Colonic mucosa (tissue), 4 donors: ENCODE measurements around the gene HTRA3. TPM values are rescaled to one million over a fixed set of nuclear protein-coding genes. Genes with fewer than 3 reads are reported as not detected.

Source experiments
- DNase-seq: peaks from one replicate; pipeline ENCODE4 v3.0.0-alpha.2; 2020
- H3K27ac ChIP-seq: fragments of 200-600 bp; one replicate; pipeline ENCODE4 v1.8.0; 2021
- H3K27me3 ChIP-seq: fragments of 200-600 bp; one replicate; pipeline ENCODE4 v1.8.0; 2021
- H3K36me3 ChIP-seq: fragments of 200-600 bp; one replicate; pipeline ENCODE4 v1.8.0; 2021
- H3K4me1 ChIP-seq: fragments of 200-600 bp; one replicate; pipeline ENCODE4 v1.8.0; 2021; ENCODE audit warnings: mild to moderate bottlenecking
- H3K4me3 ChIP-seq: fragments of 200-600 bp; one replicate; pipeline ENCODE4 v1.8.0; 2021
- H3K9ac ChIP-seq, 2 donors: one replicate each; pipeline ENCODE4 v1.7.0; 2013; ENCODE audit warnings: control low read depth in 2 of 2, low read depth in 2 of 2, low read length in 2 of 2
- H3K9me3 ChIP-seq: fragments of 200-600 bp; one replicate; pipeline ENCODE4 v1.8.0; 2021
- CTCF ChIP-seq: fragments of 200-600 bp; IDR thresholded peaks from one replicate; pipeline ENCODE4 v1.8.0; 2022; ENCODE audit warnings: antibody characterized with exemption, mild to moderate bottlenecking
- intact Hi-C: fragments of 100-400 bp; cut with DNase I; formaldehyde crosslinking; loops from one replicate; pipeline ENCODE4 v1.14.1; 2022
- total RNA-seq, 2 donors: library from RNA; stranded (reverse); fragmentation: NEBNext Ultra II Directional in 1 of 2; extraction: Animal tissue kit (Norgen Biotek cat#: 25700) in 1 of 2; gene quantifications; one replicate each; pipeline ENCODE4 v1.2.1, GENCODE V29; 2021
- donor health status: healthy.
- donor health status: DM: no; HTN: no; CAD: no.
- donor health status: DM: no; HTN: no; CAD: no.

The HTRA3 gene
- total RNA-seq, 2 donors from 2014 or later = 1.3 to 5.0 TPM

GRCh38 chr4:8282742-8283141 is 13.2 kb downstream of the HTRA3 start:
- H3K4me3 ChIP-seq = no peak overlapping the region
- H3K9ac ChIP-seq = no peak overlapping the region
- H3K27ac ChIP-seq = no peak overlapping the region
- H3K9me3 ChIP-seq = no peaks in the 10 kb centered on the region
- intact Hi-C loops = no loop called here
- no peaks in the 10 kb centered on the region for H3K36me3 ChIP-seq
- DNase-seq = no peak
- TF ChIP-seq CTCF = no peak
- H3K27me3 ChIP-seq = no peaks in the 10 kb centered on the region
- H3K4me1 ChIP-seq = no peaks in the 10 kb centered on the region

DNA sequence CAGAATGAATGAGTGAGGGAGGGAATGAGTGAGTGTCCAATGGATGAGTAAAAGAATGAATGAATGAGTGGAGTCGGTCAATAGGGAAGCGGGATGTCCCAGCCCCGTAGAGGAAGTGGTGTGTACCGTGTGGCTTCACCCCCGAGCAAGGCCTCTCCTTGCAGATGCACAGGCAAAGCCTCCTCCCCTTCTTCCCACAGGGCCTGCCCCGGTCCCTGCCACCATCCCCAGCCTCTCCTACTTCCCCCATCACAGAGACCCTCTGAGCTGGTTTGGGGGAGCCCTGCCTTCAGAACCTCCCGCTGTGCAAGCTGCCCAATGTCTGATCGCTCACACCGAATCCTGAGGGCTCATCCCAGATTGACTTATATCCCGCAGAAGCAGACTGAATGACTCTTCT is 13.6 kb downstream of the HTRA3 start:
- TF ChIP-seq CTCF = no peak
- Histone ChIP-seq H3K9ac (no peak overlapping the region), H3K4me3 (no peak overlapping the region), H3K4me1 (no peaks in the 10 kb centered on the region), H3K9me3 (no peaks in the 10 kb centered on the region), H3K27me3 (no peaks in the 10 kb centered on the region), H3K36me3 (no peaks in the 10 kb centered on the region), H3K27ac (no peak overlapping the region)
- intact Hi-C loops = no loop called here
- no peak for DNase-seq

DNA sequence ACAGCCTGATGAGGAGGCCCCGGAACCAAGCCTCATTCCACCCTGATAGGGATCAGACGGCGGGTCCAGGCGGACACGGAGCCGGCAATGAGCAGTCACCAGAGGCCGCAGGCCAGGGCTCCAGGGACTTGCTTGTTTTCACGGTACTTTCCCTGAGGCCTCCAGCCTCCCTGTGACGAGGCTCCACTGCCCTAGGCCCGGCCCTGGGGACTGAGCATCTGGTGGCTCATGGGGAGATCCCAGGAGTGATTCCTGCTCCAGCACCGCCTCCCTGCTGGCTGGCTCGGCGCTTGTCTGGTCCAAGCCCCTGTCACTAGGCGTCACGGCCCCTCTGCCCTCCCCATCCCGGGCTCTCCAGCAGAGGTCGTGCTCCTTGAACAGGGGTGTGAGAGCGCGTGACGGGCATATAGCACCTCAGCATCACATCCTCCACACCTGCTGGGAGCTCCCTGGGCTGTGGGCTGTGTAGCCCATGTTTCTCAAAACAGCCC is 14.1 kb downstream of the HTRA3 start:
- Histone ChIP-seq H3K9ac (no peak overlapping the region), H3K36me3 (no peaks in the 10 kb centered on the region), H3K27me3 (no peaks in the 10 kb centered on the region), H3K27ac (no peak overlapping the region), H3K4me1 (no peaks in the 10 kb centered on the region), H3K9me3 (no peaks in the 10 kb centered on the region), H3K4me3 (no peak overlapping the region)
- intact Hi-C loops = no loop called here
- no peak for TF ChIP-seq CTCF
- DNase-seq = no peak

GRCh38 chr4:8284391-8284790 is 14.8 kb downstream of the HTRA3 start:
- Histone ChIP-seq H3K27me3 (no peaks in the 10 kb centered on the region), H3K4me1 (no peaks in the 10 kb centered on the region), H3K27ac (no peak overlapping the region), H3K36me3 (no peaks in the 10 kb centered on the region), H3K9me3 (no peaks in the 10 kb centered on the region), H3K4me3 (no peak overlapping the region), H3K9ac (no peak overlapping the region)
- no peak for TF ChIP-seq CTCF
- intact Hi-C loops = no loop called here
- DNase-seq = no peak

GRCh38 chr4:8285143-8285975 is 15.8 kb downstream of the HTRA3 start:
- H3K27me3 ChIP-seq = no peaks in the 10 kb centered on the region

More at GRCh38 chr4:8285143-8285975, 15.8 kb downstream of the HTRA3 start:
- Histone ChIP-seq H3K9me3 (no peaks in the 10 kb centered on the region), H3K4me1 (no peaks in the 10 kb centered on the region), H3K4me3 (no peak overlapping the region), H3K36me3 (no peaks in the 10 kb centered on the region), H3K27ac (no peak overlapping the region), H3K9ac (no peak overlapping the region)
- DNase-seq = no peak
- intact Hi-C loops = no loop called here
- no peak for TF ChIP-seq CTCF
